Kidney (tissue), 14 donors: ENCODE results near the gene E2F2. TPM values are rescaled to one million over a fixed set of nuclear protein-coding genes. Genes with fewer than 3 reads are reported as not detected.
A peak's percentile ranks its signal among the peaks of the same experiment; 100 is the strongest.

ENCODE experiments used
- DNase-seq, 5 donors: peaks; one replicate each; pipeline ENCODE4 v3.0.0-alpha.2; 2013 to 2020
- FAIRE-seq: peaks from 2 replicates; lab custom pipeline; 2012; peaks lifted over from hg19 to GRCh38; lab: Jason Lieb, UNC
- H3K27ac ChIP-seq, 2 donors: one replicate each; pipeline ENCODE4 v1.7.0; 2013; ENCODE audit warnings: low read depth in 2 of 2, low read length in 2 of 2, inconsistent platforms in 1 of 2
- H3K27me3 ChIP-seq: one replicate; pipeline ENCODE4 v1.7.1; 2013; ENCODE audit warnings: low read length, inconsistent platforms; ENCODE audit not compliant: control insufficient read depth, insufficient read depth
- H3K36me3 ChIP-seq, 3 donors: one replicate each; pipeline versions ENCODE4 v1.7.0 to v1.7.1; 2013; ENCODE audit warnings: low read length in 3 of 3, control low read depth in 1 of 3, inconsistent platforms in 1 of 3; ENCODE audit not compliant: insufficient read depth in 3 of 3, control insufficient read depth in 2 of 3
- H3K4me1 ChIP-seq, 3 donors: one replicate each; pipeline versions ENCODE4 v1.7.0 to v1.7.1; 2013; ENCODE audit warnings: low read length in 3 of 3, inconsistent platforms in 1 of 3, low read depth in 1 of 3; ENCODE audit not compliant: control insufficient read depth in 2 of 3, insufficient read depth in 2 of 3
- H3K4me3 ChIP-seq, 3 donors: one replicate each; pipeline versions ENCODE4 v1.7.0 to v1.8.1; 2013; ENCODE audit warnings: low read length in 3 of 3, control low read depth in 1 of 3, inconsistent platforms in 1 of 3
- H3K9ac ChIP-seq, 3 donors: one replicate each; pipeline versions ENCODE4 v1.7.0 to v1.7.1; 2013; ENCODE audit warnings: low read length in 3 of 3, control low read depth in 1 of 3, inconsistent platforms in 1 of 3
- H3K9me3 ChIP-seq, 3 donors: one replicate each; pipeline versions ENCODE4 v1.7.0 to v1.7.1; 2013; ENCODE audit warnings: low read length in 3 of 3, control low read depth in 1 of 3, inconsistent platforms in 1 of 3; ENCODE audit not compliant: control insufficient read depth in 2 of 3, insufficient read depth in 1 of 3
- CTCF ChIP-seq: IDR thresholded peaks from 3 replicates; pipeline ENCODE4 v1.5.1; 2012; ENCODE audit warnings: mild to moderate bottlenecking, moderate library complexity, borderline replicate concordance; ENCODE audit not compliant: insufficient read depth; ENCODE audit errors: extremely low read depth
- intact Hi-C: fragments of 100-400 bp; cut with DNase I; formaldehyde crosslinking; loops from one replicate; pipeline ENCODE4 v1.11.1; 2022
- polyA plus RNA-seq: library from polyadenylated mRNA; stranded (reverse); fragments of 350-450 nt; fragmentation: Illumina TruSeq; extraction: RNeasy Lipid Tissue Mini Kit (QIAGEN cat#74804); gene quantifications from one replicate; pipeline ENCODE4 v1.2.3, GENCODE V29; 2014; ENCODE audit warnings: low read depth, low replicate concordance; ENCODE audit not compliant: insufficient read depth
- total RNA-seq: library from RNA; stranded (reverse); fragmentation: NEBNext Ultra II Directional; extraction: Animal tissue kit (Norgen Biotek cat#: 25700); gene quantifications from one replicate; pipeline ENCODE4 v1.2.1, GENCODE V29; 2021
- donor health status: control.
- donor health status: control.
- donor health status: control.
- donor health status: control.
- donor health status: control.
- donor health status: DM: yes; HTN: yes; CAD: no.
- donor health status: Normal renal cell carcinoma (clear cell type).

The E2F2 gene
- total and polyA plus RNA-seq, 2 donors from 2014 or later, result 0.50 TPM; not detected in 1

- no peaks in the 10 kb centered on the region for H3K9me3 ChIP-seq
- no peaks in the 10 kb centered on the region for H3K27me3 ChIP-seq
- intact Hi-C loops, result no loop called here
- peaks cover 0 to 13% (median 13%) of the 10 kb centered on the region in 3 donors for H3K4me1 ChIP-seq
- peak overlapping the region; percentile 62 to 83 for H3K27ac ChIP-seq
- no peak overlapping the region for H3K4me3 ChIP-seq
- peak overlapping the region in 1 of 3 donors; percentile 49 for H3K9ac ChIP-seq
- DNase-seq (peak; percentile 57 to 92 (median 68)), FAIRE-seq (peak; percentile 80)
- no peak for TF ChIP-seq CTCF
- no peaks in the 10 kb centered on the region for H3K36me3 ChIP-seq
Measured at GRCh38 chr1:23478896-23479665, 52.0 kb downstream of the E2F2 start.

- Histone ChIP-seq H3K4me3 (no peak overlapping the region), H3K4me1 (peaks cover 0 to 21% (median 14%) of the 10 kb centered on the region in 3 donors), H3K9me3 (no peaks in the 10 kb centered on the region), H3K27ac (peak overlapping the region in 1 of 2 donors; percentile 57), H3K9ac (no peak overlapping the region), H3K36me3 (no peaks in the 10 kb centered on the region), H3K27me3 (no peaks in the 10 kb centered on the region)
- no peak for FAIRE-seq
- intact Hi-C loops, result no loop called here
- no peak for DNase-seq
- no peak for TF ChIP-seq CTCF
Measured at GRCh38 chr1:23477359-23478144, 53.5 kb downstream of the E2F2 start.

- no peaks in the 10 kb centered on the region for H3K36me3 ChIP-seq
- H3K27ac ChIP-seq, result no peak overlapping the region
- no peak for TF ChIP-seq CTCF
- no peak for DNase-seq
- intact Hi-C loops, result no loop called here
- H3K9ac ChIP-seq, result no peak overlapping the region
- FAIRE-seq, result no peak
- no peaks in the 10 kb centered on the region for H3K27me3 ChIP-seq
- peaks cover 0 to 25% (median 23%) of the 10 kb centered on the region in 3 donors for H3K4me1 ChIP-seq
- no peak overlapping the region for H3K4me3 ChIP-seq
- no peaks in the 10 kb centered on the region for H3K9me3 ChIP-seq
Measured at GRCh38 chr1:23475641-23476040, 55.4 kb downstream of the E2F2 start.
